ENCODE measurements around the gene THAP3. TPM values are rescaled to one million over a fixed set of nuclear protein-coding genes. Genes with fewer than 3 reads are reported as not detected.

THAP3 gene
- total RNA-seq, 2 donors from 2014 or later, result 13.0 to 22.4 TPM

DNA sequence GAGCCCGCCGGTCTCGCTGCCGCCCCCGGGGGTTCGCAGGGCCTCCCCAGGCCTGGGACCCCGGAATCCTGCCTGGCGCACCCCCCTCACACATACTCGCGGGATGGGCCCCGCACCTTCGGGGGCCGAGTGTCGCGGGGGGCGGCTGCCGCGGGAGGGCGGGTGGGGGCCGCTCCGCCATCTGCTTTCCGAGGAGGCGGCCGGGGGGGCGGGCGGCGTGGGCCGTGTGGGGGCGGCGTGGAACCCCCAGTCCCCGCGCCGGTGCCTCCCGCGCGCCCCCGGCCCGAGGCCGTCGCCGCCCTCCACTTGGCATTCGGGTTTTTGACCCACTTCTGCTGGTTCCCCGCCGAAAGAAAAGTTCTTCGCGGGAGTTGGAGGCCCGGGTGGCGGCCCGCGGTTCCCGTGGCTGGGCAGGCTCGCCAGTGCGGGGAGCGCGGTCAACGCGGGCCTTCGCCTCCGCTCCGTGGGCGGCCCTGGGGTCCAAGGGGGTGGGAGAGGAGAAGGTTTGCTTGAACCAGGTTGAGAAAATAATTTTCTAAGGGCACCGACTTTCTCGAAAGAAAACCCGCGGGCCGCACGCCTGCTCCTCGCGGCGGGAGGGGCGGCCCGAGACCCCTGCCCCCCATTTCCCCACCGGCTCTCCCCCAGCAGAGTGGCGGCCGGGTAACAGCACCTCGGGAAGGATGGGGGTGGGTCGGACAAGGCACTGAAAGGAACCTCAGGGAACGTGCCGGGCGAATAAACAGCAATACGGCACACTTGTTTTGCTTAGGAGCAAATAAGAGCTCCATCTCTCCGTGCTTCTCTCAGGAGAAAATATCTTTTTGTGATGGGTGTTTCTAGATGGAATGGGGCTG is 9.5 kb upstream of the THAP3 start:
- H3K9ac ChIP-seq (ENCODE audit: extremely low read depth, low read length, poor library complexity, severe bottlenecking), result peak overlapping the region; percentile 62
- peak overlapping the region; percentile 87 for H3K4me3 ChIP-seq (ENCODE audit: low read length)
- DNase-seq, result peak; percentile 64
- no peaks in the 10 kb centered on the region for H3K9me3 ChIP-seq (ENCODE audit: control insufficient read depth, low read length)
- H3K36me3 ChIP-seq (ENCODE audit: control insufficient read depth, insufficient read depth, low read length), result peaks cover 35% of the 10 kb centered on the region
- peak overlapping the region; percentile 89 for H3K27ac Mint-ChIP-seq
- 1% methylated on average over 33 to 80 of the region's 82 CpGs for WGBS, 2 experiments (ENCODE audit: insufficient coverage in 1 of 2, insufficient read length in 1 of 2)
- H3K4me1 ChIP-seq (ENCODE audit: control insufficient read depth, insufficient read depth, low read length), result no peaks in the 10 kb centered on the region
- TF ChIP-seq, protein P1, sequence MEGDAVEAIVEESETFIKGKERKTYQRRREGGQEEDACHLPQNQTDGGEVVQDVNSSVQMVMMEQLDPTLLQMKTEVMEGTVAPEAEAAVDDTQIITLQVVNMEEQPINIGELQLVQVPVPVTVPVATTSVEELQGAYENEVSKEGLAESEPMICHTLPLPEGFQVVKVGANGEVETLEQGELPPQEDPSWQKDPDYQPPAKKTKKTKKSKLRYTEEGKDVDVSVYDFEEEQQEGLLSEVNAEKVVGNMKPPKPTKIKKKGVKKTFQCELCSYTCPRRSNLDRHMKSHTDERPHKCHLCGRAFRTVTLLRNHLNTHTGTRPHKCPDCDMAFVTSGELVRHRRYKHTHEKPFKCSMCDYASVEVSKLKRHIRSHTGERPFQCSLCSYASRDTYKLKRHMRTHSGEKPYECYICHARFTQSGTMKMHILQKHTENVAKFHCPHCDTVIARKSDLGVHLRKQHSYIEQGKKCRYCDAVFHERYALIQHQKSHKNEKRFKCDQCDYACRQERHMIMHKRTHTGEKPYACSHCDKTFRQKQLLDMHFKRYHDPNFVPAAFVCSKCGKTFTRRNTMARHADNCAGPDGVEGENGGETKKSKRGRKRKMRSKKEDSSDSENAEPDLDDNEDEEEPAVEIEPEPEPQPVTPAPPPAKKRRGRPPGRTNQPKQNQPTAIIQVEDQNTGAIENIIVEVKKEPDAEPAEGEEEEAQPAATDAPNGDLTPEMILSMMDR (conservative IDR thresholded peaks at IDR 0.05), result no peak
- H3K36me3 Mint-ChIP-seq (ENCODE audit: low read depth), result peaks cover 27% of the 10 kb centered on the region
- H3K27me3 ChIP-seq (ENCODE audit: control insufficient read depth, insufficient read depth, low read length, poor library complexity, severe bottlenecking), result no peaks in the 10 kb centered on the region
- H3K4me1 Mint-ChIP-seq, result peaks cover 9% of the 10 kb centered on the region
- H3K27ac ChIP-seq (ENCODE audit: low read depth, low read length), result no peak overlapping the region
- peaks cover 5% of the 10 kb centered on the region for H3K27me3 Mint-ChIP-seq (ENCODE audit: insufficient read depth)
- peak overlapping the region; percentile 72 for H3K4me3 Mint-ChIP-seq
- H3K9me3 Mint-ChIP-seq, result no peaks in the 10 kb centered on the region

DNA sequence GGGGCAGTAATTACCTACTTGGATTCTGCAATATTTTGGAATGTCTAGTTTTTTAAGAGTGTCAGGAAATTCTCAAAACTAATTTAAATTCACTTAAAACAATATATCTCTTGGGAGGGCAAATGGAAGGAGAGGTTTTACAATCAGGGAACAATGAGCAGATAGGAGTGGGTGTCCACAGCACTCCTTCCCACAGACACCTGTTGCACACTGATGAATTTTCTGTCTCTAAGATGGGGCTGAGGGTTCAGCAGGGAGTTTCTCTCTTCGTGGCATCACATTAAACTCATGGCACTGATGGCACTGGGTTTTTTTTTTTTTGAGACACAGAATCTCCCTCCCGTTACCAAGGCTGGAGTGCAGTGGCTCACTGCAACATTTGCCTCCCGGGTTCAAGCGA is 5.6 kb upstream of the THAP3 start:
- no peak overlapping the region for H3K4me3 ChIP-seq (ENCODE audit: low read length)
- no peaks in the 10 kb centered on the region for H3K9me3 ChIP-seq (ENCODE audit: control insufficient read depth, low read length)
- DNase-seq, result no peak
- Mint-ChIP-seq H3K27ac (no peak overlapping the region), H3K27me3 (ENCODE audit: insufficient read depth) (no peaks in the 10 kb centered on the region), H3K4me1 (peaks cover 3% of the 10 kb centered on the region), H3K9me3 (peaks cover 4% of the 10 kb centered on the region), H3K4me3 (no peak overlapping the region), H3K36me3 (ENCODE audit: low read depth) (peaks cover 60% of the 10 kb centered on the region)
- TF ChIP-seq, protein P1 (conservative IDR thresholded peaks at IDR 0.05), result no peak
- 96 to 100% methylated on average over 2 to 4 of the region's 4 CpGs for WGBS, 2 experiments (ENCODE audit: insufficient coverage in 1 of 2, insufficient read length in 1 of 2)
- no peaks in the 10 kb centered on the region for H3K27me3 ChIP-seq (ENCODE audit: control insufficient read depth, insufficient read depth, low read length, poor library complexity, severe bottlenecking)
- no peak overlapping the region for H3K27ac ChIP-seq (ENCODE audit: low read depth, low read length)
- H3K36me3 ChIP-seq (ENCODE audit: control insufficient read depth, insufficient read depth, low read length), result peaks cover 73% of the 10 kb centered on the region
- H3K4me1 ChIP-seq (ENCODE audit: control insufficient read depth, insufficient read depth, low read length), result no peaks in the 10 kb centered on the region
- no peak overlapping the region for H3K9ac ChIP-seq (ENCODE audit: extremely low read depth, low read length, poor library complexity, severe bottlenecking)

- Mint-ChIP-seq H3K4me3 (no peak overlapping the region), H3K9me3 (peaks cover 4% of the 10 kb centered on the region), H3K4me1 (no peaks in the 10 kb centered on the region), H3K36me3 (ENCODE audit: low read depth) (peaks cover 61% of the 10 kb centered on the region), H3K27ac (peak overlapping the region; percentile 64), H3K27me3 (ENCODE audit: insufficient read depth) (no peaks in the 10 kb centered on the region)
- Histone ChIP-seq H3K27ac (ENCODE audit: low read depth, low read length) (no peak overlapping the region), H3K9me3 (ENCODE audit: control insufficient read depth, low read length) (no peaks in the 10 kb centered on the region), H3K36me3 (ENCODE audit: control insufficient read depth, insufficient read depth, low read length) (peaks cover 75% of the 10 kb centered on the region), H3K9ac (ENCODE audit: extremely low read depth, low read length, poor library complexity, severe bottlenecking) (no peak overlapping the region), H3K4me3 (ENCODE audit: low read length) (no peak overlapping the region), H3K4me1 (ENCODE audit: control insufficient read depth, insufficient read depth, low read length) (no peaks in the 10 kb centered on the region), H3K27me3 (ENCODE audit: control insufficient read depth, insufficient read depth, low read length, poor library complexity, severe bottlenecking) (no peaks in the 10 kb centered on the region)
- 92 to 95% methylated on average over 33 to 41 of the region's 41 CpGs for WGBS, 2 experiments (ENCODE audit: insufficient coverage in 1 of 2, insufficient read length in 1 of 2)
- DNase-seq, result no peak
- TF ChIP-seq, protein P1 (conservative IDR thresholded peaks at IDR 0.05), result no peak
These were observed 3.0 kb upstream of the THAP3 start for GRCh38 chr1:6621429-6622391.

All from endodermal cell (in vitro differentiated cells).